Vagina (tissue), 2 donors: ENCODE measurements around the gene MAGEA8.
"Not testable (repeated sequence)": the region's sequence is repeated elsewhere in the genome, so short reads cannot be mapped to it uniquely, and the experiment has no call there.

ENCODE experiments used
- CTCF ChIP-seq, 3 experiments: fragments of 450-650 bp in 2 of 3; fragments of 200-600 bp in 1 of 3; sonication (generic) in 1 of 3; IDR thresholded peaks; one replicate each; pipeline ENCODE4 v1.5.1; 2017 to 2019; ENCODE audit warnings: antibody characterized with exemption in 3 of 3, mild to moderate bottlenecking in 2 of 3, moderate library complexity in 2 of 3
- POLR2A ChIP-seq, 2 donors: fragments of 450-650 bp; IDR thresholded peaks; one replicate each; pipeline ENCODE4 v1.6.1; 2017; ENCODE audit warnings: antibody characterized with exemption in 2 of 2, mild to moderate bottlenecking in 2 of 2, moderate library complexity in 2 of 2
- POLR2AphosphoS5 ChIP-seq, 2 donors: sonication (generic); formaldehyde crosslinking; IDR thresholded peaks; one replicate each; pipeline ENCODE4 v1.9.0; 2017; ENCODE audit warnings: antibody characterized with exemption in 2 of 2, mild to moderate bottlenecking in 2 of 2, low read depth in 1 of 2; ENCODE audit not compliant: insufficient read depth in 1 of 2

- TF ChIP-seq CTCF (IDR thresholded peaks at IDR 0.05); POLR2AphosphoS5 (IDR thresholded peaks at IDR 0.05; ENCODE audit: insufficient read depth in 1 of 2, low read depth in 1 of 2); POLR2A (IDR thresholded peaks at IDR 0.05): not testable (repeated sequence)
Measured at GRCh38 chrX:149932150-149932549, 51.2 kb downstream of the MAGEA8 start.
